ENCODE results near the gene POC1B.

Gene POC1B

DNA sequence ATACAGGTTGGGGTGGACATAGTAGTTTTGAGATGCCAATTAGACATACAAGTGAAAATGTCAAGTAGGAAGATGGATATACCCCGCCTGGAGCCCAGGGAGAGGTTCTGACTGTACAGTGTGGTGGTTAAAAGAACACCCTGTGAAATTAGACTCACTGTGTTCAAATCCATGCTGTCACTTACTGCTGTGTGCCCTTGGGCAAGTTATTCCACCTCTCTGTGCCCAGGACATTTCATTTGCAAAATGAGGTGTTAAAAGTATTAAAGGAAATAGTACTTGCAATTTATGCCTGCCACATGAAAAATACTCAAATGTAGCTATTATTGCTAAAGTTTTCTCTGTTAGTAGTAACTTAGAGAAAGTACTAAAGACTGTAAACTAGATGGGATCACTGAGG lies 19.8 kb downstream of the POC1B start:
- TF ChIP-seq ESRRG (CRISPR knock-in tag; IDR thresholded peaks at IDR 0.05) (no peak), RARB (CRISPR knock-in tag; IDR thresholded peaks at IDR 0.05) (no peak), GLIS3 (CRISPR knock-in tag; IDR thresholded peaks at IDR 0.05) (no peak), PPARA (CRISPR knock-in tag; IDR thresholded peaks at IDR 0.05; ENCODE audit: borderline replicate concordance) (no peak), BACH2 (CRISPR knock-in tag; IDR thresholded peaks at IDR 0.05; ENCODE audit: borderline replicate concordance) (no peak)
- TF ChIP-seq, protein P1, sequence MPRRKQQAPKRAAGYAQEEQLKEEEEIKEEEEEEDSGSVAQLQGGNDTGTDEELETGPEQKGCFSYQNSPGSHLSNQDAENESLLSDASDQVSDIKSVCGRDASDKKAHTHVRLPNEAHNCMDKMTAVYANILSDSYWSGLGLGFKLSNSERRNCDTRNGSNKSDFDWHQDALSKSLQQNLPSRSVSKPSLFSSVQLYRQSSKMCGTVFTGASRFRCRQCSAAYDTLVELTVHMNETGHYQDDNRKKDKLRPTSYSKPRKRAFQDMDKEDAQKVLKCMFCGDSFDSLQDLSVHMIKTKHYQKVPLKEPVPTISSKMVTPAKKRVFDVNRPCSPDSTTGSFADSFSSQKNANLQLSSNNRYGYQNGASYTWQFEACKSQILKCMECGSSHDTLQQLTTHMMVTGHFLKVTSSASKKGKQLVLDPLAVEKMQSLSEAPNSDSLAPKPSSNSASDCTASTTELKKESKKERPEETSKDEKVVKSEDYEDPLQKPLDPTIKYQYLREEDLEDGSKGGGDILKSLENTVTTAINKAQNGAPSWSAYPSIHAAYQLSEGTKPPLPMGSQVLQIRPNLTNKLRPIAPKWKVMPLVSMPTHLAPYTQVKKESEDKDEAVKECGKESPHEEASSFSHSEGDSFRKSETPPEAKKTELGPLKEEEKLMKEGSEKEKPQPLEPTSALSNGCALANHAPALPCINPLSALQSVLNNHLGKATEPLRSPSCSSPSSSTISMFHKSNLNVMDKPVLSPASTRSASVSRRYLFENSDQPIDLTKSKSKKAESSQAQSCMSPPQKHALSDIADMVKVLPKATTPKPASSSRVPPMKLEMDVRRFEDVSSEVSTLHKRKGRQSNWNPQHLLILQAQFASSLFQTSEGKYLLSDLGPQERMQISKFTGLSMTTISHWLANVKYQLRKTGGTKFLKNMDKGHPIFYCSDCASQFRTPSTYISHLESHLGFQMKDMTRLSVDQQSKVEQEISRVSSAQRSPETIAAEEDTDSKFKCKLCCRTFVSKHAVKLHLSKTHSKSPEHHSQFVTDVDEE (CRISPR knock-in tag; IDR thresholded peaks at IDR 0.05): no peak
- ATAC-seq: no peak

- TF ChIP-seq ZFP3 (CRISPR knock-in tag; IDR thresholded peaks at IDR 0.05) (no peak), TCF4 (CRISPR knock-in tag; IDR thresholded peaks at IDR 0.05; ENCODE audit: borderline replicate concordance) (no peak), ZFP30 (CRISPR knock-in tag; IDR thresholded peaks at IDR 0.05) (no peak), ZNF70 (CRISPR knock-in tag; IDR thresholded peaks at IDR 0.05) (no peak), SNAI2 (CRISPR knock-in tag; IDR thresholded peaks at IDR 0.05) (no peak)
- no peak for ATAC-seq
Observed at GRCh38 chr12:89504560-89505346, 21.1 kb downstream of the POC1B start.

DNA sequence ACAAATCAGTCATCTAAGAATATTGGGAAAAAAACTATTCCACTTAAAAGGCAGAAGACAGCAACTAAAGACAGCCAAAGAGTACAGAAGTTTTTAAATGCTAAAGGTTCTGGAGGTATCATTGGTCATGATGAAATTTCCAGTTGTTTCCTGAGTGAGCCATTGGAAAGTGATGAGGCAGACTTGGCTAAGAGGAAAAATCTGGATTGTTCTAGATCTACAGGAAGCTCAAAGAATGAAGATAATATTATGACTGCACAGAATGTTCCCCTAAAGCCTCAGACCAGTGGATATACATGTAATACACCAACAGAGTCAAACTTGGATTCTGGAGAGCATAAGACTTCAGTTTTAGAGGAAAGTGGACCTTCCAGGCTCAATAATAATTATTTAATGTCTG lies 24.1 kb downstream of the POC1B start:
- no peak for TF ChIP-seq ZFP3 (CRISPR knock-in tag; IDR thresholded peaks at IDR 0.05)
- no peak for ATAC-seq

DNA sequence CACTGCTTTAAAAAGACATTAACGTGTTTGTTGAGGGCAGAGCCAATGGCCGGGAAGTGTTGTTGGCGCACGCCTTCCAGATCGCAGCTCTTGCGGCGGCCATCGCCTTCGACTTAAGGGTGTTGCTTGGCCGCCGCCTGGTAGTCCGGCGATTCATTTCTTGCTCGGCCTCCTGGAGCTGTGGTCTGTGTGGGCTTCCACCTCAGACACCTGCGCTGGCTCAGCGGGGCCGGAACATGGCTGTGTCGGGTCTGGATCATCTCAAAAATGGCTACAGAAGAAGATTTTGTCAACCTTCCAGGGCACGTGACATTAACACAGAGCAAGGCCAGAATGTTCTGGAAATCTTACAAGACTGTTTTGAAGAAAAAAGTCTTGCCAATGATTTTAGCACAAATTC lies 26.0 kb downstream of the POC1B start:
- no peak for ATAC-seq
- TF ChIP-seq OSR1 (CRISPR knock-in tag; IDR thresholded peaks at IDR 0.05) (no peak), ZNF565 (CRISPR knock-in tag; conservative IDR thresholded peaks at IDR 0.05; ENCODE audit: low read depth) (no peak), ARNTL (CRISPR knock-in tag; IDR thresholded peaks at IDR 0.05; ENCODE audit: borderline replicate concordance, low read depth) (no peak), TCF4 (CRISPR knock-in tag; IDR thresholded peaks at IDR 0.05; ENCODE audit: borderline replicate concordance) (no peak), CSRNP3 (CRISPR knock-in tag; IDR thresholded peaks at IDR 0.05) (no peak), POU6F1 (CRISPR knock-in tag; IDR thresholded peaks at IDR 0.05; ENCODE audit: borderline replicate concordance, low read depth) (no peak), ESRRG (CRISPR knock-in tag; IDR thresholded peaks at IDR 0.05) (no peak)

GRCh38 chr12:89497467-89497866 lies 28.4 kb downstream of the POC1B start:
- no peak for TF ChIP-seq ISL1 (CRISPR knock-in tag; IDR thresholded peaks at IDR 0.05)
- no peak for TF ChIP-seq PPARA (CRISPR knock-in tag; IDR thresholded peaks at IDR 0.05; ENCODE audit: borderline replicate concordance)
- no peak for ATAC-seq

DNA sequence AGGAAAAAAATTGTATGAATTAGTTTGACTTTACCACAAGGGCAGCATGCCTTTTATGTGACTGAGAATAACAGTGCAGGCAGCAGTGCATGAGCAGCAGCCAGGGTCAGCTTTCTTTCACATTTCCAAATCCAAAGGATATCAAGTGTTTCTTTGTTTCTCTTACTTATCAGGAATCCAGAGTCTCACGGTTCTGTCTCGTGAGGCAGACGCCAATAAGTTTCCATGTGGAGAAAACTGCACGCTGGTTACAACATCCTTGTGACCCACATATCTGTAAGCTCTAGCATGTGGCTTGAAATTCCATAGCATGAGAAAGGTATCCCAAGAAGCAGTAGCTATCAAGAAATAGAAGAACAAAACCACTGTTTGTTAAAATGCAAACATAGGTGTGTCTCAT lies 28.8 kb downstream of the POC1B start:
- ATAC-seq: no peak

More for the DNA sequence above, 28.8 kb downstream of the POC1B start:
- TF ChIP-seq CSRNP3 (CRISPR knock-in tag; IDR thresholded peaks at IDR 0.05) (no peak), ZFP30 (CRISPR knock-in tag; IDR thresholded peaks at IDR 0.05) (no peak), ESRRG (CRISPR knock-in tag; IDR thresholded peaks at IDR 0.05) (no peak), OSR1 (CRISPR knock-in tag; IDR thresholded peaks at IDR 0.05) (no peak), GLIS3 (CRISPR knock-in tag; IDR thresholded peaks at IDR 0.05) (no peak), POU6F1 (CRISPR knock-in tag; IDR thresholded peaks at IDR 0.05; ENCODE audit: borderline replicate concordance, low read depth) (no peak)
- TF ChIP-seq, protein P1 (CRISPR knock-in tag; IDR thresholded peaks at IDR 0.05): no peak

Data from SK-N-SH treated with all-trans-retinoic acid at 6 μM for 48 hours (cell line).